WTC11 (cell line): ENCODE results near the gene PBX4. TPM values are rescaled to one million over a fixed set of nuclear protein-coding genes. Genes with fewer than 3 reads are reported as not detected.
A peak's percentile ranks its signal among the peaks of the same experiment; 100 is the strongest.

Source experiments
- ATAC-seq: fragments of 200-7000 bp; cut with Tn5 transposase; 2 replicates; pipeline ENCODE4 v1.10.0; 2021; ENCODE audit warnings: mild to moderate bottlenecking, moderate library complexity
- CTCF ChIA-PET: fragments of 300-600 bp; sonication (Branson Sonifier 250); formaldehyde crosslinking; loops from one replicate; lab custom pipeline; 2021; ENCODE audit warnings: antibody characterized with exemption; lab: Charles Lee
- POLR2A ChIA-PET: fragments of 350-600 bp; sonication (Branson Sonifier 250); formaldehyde crosslinking; loops from one replicate; lab custom pipeline; 2021; ENCODE audit warnings: antibody characterized with exemption; lab: Charles Lee
- DNase-seq: peaks from one replicate; pipeline ENCODE4 v3.0.0; 2021; ENCODE audit warnings: low spot score
- H3K27ac Mint-ChIP-seq: 2 replicates; pipeline ENCODE4 v1.8.0; 2021; ENCODE audit warnings: mixed read lengths
- H3K27me3 Mint-ChIP-seq: 2 replicates; pipeline ENCODE4 v1.8.0; 2021; ENCODE audit warnings: low read depth, mild to moderate bottlenecking, moderate library complexity, mixed read lengths
- H3K36me3 Mint-ChIP-seq: 2 replicates; pipeline ENCODE4 v1.8.0; 2021; ENCODE audit warnings: mixed read lengths
- H3K4me1 Mint-ChIP-seq: 2 replicates; pipeline ENCODE4 v1.8.0; 2022; ENCODE audit warnings: mixed read lengths
- H3K4me3 Mint-ChIP-seq: 2 replicates; pipeline ENCODE4 v1.8.0; 2021; ENCODE audit warnings: mild to moderate bottlenecking, moderate library complexity, mixed read lengths
- H3K9me3 Mint-ChIP-seq: 2 replicates; pipeline ENCODE4 v1.8.0; 2021; ENCODE audit warnings: mixed read lengths
- CREB1 ChIP-seq: sonication (generic); formaldehyde crosslinking; IDR thresholded peaks from 2 replicates; pipeline ENCODE4 v1.8.0; 2023; ENCODE audit warnings: mild to moderate bottlenecking, missing genetic modification reagents
- ELF4 ChIP-seq: sonication (generic); formaldehyde crosslinking; IDR thresholded peaks from 2 replicates; pipeline ENCODE4 v1.8.1; 2022; ENCODE audit warnings: low read depth, mild to moderate bottlenecking, moderate library complexity, missing genetic modification reagents
- EMX1 ChIP-seq: fragments of 250-450 bp; sonication (Bioruptor Pico); IDR thresholded peaks from 2 replicates; pipeline ENCODE4 v1.8.0; 2021; ENCODE audit warnings: mild to moderate bottlenecking
- ESRRA ChIP-seq: sonication (generic); formaldehyde crosslinking; IDR thresholded peaks from 2 replicates; pipeline ENCODE4 v1.8.1; 2022; ENCODE audit warnings: mild to moderate bottlenecking, missing genetic modification reagents, borderline replicate concordance
- GABPB1 ChIP-seq: sonication (generic); formaldehyde crosslinking; IDR thresholded peaks from 2 replicates; pipeline ENCODE4 v1.8.1; 2023; ENCODE audit warnings: mild to moderate bottlenecking, missing genetic modification reagents
- GTF2I ChIP-seq: fragments of 250-450 bp; sonication (Bioruptor Pico); conservative IDR thresholded peaks from 2 replicates; pipeline ENCODE4 v1.4.0; 2021; ENCODE audit warnings: mild to moderate bottlenecking
- MYBL2 ChIP-seq: sonication (generic); formaldehyde crosslinking; IDR thresholded peaks from 2 replicates; pipeline ENCODE4 v1.8.1; 2023; ENCODE audit warnings: mild to moderate bottlenecking, moderate library complexity, missing genetic modification reagents
- NFATC4 ChIP-seq: fragments of 250-450 bp; sonication (Bioruptor Pico); IDR thresholded peaks from 2 replicates; pipeline ENCODE4 v1.9.0; 2021; ENCODE audit warnings: mild to moderate bottlenecking
- RELA ChIP-seq: sonication (generic); formaldehyde crosslinking; IDR thresholded peaks from 2 replicates; pipeline ENCODE4 v1.8.1; 2022; ENCODE audit warnings: missing genetic modification reagents, mild to moderate bottlenecking, borderline replicate concordance
- SMAD3 ChIP-seq: sonication (generic); formaldehyde crosslinking; IDR thresholded peaks from 2 replicates; pipeline ENCODE4 v1.8.0; 2022; ENCODE audit warnings: missing genetic modification reagents, mild to moderate bottlenecking, borderline replicate concordance
- SP1 ChIP-seq: sonication (generic); formaldehyde crosslinking; conservative IDR thresholded peaks from 2 replicates; pipeline ENCODE4 v1.8.1; 2022; ENCODE audit warnings: missing genetic modification reagents
- TCF7 ChIP-seq: sonication (generic); formaldehyde crosslinking; IDR thresholded peaks from 2 replicates; pipeline ENCODE4 v1.8.0; 2022; ENCODE audit warnings: mild to moderate bottlenecking, low read depth, missing genetic modification reagents, moderate library complexity
- ZNF121 ChIP-seq: sonication (generic); formaldehyde crosslinking; IDR thresholded peaks from 2 replicates; pipeline ENCODE4 v1.8.0; 2023; ENCODE audit warnings: missing genetic modification reagents
- total RNA-seq: library from RNA; stranded (reverse); gene quantifications from 3 replicates; pipeline ENCODE4 v1.2.3, GENCODE V29; 2021
- TF ChIP-seq, protein P1 (sequence below): sonication (generic); formaldehyde crosslinking; IDR thresholded peaks from 2 replicates; pipeline ENCODE4 v1.8.1; 2022; ENCODE audit warnings: low read depth, mild to moderate bottlenecking, moderate library complexity, missing genetic modification reagents, borderline replicate concordance
- TF ChIP-seq, protein P2 (sequence below): sonication (generic); formaldehyde crosslinking; IDR thresholded peaks from 2 replicates; pipeline ENCODE4 v1.8.1; 2022; ENCODE audit warnings: mild to moderate bottlenecking, moderate library complexity, missing genetic modification reagents
- TF ChIP-seq, protein P3 (sequence below): sonication (generic); formaldehyde crosslinking; IDR thresholded peaks from 2 replicates; pipeline ENCODE4 v1.8.0; 2022; ENCODE audit warnings: mild to moderate bottlenecking, missing genetic modification reagents
- TF ChIP-seq, protein P4 (sequence below): sonication (generic); formaldehyde crosslinking; conservative IDR thresholded peaks from 2 replicates; pipeline ENCODE4 v1.8.1; 2022; ENCODE audit warnings: mild to moderate bottlenecking, missing genetic modification reagents
- TF ChIP-seq, protein P5 (sequence below): sonication (generic); formaldehyde crosslinking; IDR thresholded peaks from 2 replicates; pipeline ENCODE4 v1.8.0; 2022; ENCODE audit warnings: missing genetic modification reagents
- TF ChIP-seq, protein P6 (sequence below): sonication (generic); formaldehyde crosslinking; IDR thresholded peaks from 2 replicates; pipeline ENCODE4 v1.8.1; 2022; ENCODE audit warnings: low read depth, missing genetic modification reagents, borderline replicate concordance
- TF ChIP-seq, protein P7 (sequence below): sonication (generic); formaldehyde crosslinking; IDR thresholded peaks from 2 replicates; pipeline ENCODE4 v1.8.1; 2022; ENCODE audit warnings: missing genetic modification reagents, borderline replicate concordance
- TF ChIP-seq, protein P8 (sequence below): sonication (generic); formaldehyde crosslinking; IDR thresholded peaks from 2 replicates; pipeline ENCODE4 v1.8.1; 2023; ENCODE audit warnings: mild to moderate bottlenecking, moderate library complexity, missing genetic modification reagents

PBX4 gene
- total RNA-seq, 1 experiment from 2014 or later: 3.2 TPM

DNA sequence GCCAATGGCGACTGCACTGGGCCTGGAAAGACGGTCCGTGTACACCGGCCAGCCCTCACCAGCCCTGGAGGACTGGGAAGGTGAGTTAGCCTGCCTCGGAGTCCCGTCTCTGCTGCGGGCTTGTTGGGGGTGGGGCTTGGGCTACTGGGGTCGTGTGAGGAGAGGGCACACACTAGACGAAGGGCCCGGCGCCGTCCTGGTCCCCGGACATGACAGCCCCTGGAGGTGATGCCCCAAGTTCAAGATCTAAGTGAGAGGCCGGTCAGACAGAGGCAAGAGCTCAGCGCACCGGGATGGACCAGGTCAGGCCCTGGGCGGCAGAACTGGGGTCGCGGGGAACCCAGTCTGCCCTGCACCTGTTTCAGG is 78.8 kb downstream of the PBX4 start:
- peaks cover 36% of the 10 kb centered on the region for H3K27me3 Mint-ChIP-seq
- DNase-seq (peak; percentile 42), ATAC-seq (no peak)
- ChIA-PET CTCF (interaction anchor here (2.0 to 14.4 kb wide), 2 partner anchors 14 to 104 kb away, joined by 10 to 408 read pairs; partner anchors contain the start of gene GMIP), POLR2A (no interaction called here)
- no peaks in the 10 kb centered on the region for H3K36me3 Mint-ChIP-seq
- H3K9me3 Mint-ChIP-seq: no peaks in the 10 kb centered on the region
- no peak overlapping the region for H3K27ac Mint-ChIP-seq
- H3K4me3 Mint-ChIP-seq: no peak overlapping the region
- peaks cover 6% of the 10 kb centered on the region for H3K4me1 Mint-ChIP-seq
- TF ChIP-seq TCF7: no peak
- TF ChIP-seq, protein P1, sequence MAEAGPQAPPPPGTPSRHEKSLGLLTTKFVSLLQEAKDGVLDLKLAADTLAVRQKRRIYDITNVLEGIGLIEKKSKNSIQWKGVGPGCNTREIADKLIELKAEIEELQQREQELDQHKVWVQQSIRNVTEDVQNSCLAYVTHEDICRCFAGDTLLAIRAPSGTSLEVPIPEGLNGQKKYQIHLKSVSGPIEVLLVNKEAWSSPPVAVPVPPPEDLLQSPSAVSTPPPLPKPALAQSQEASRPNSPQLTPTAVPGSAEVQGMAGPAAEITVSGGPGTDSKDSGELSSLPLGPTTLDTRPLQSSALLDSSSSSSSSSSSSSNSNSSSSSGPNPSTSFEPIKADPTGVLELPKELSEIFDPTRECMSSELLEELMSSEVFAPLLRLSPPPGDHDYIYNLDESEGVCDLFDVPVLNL (CRISPR knock-in tag): no peak
- no peak for TF ChIP-seq ESRRA (CRISPR knock-in tag)
- no peak for TF ChIP-seq ELF4 (CRISPR knock-in tag)
- TF ChIP-seq SMAD3: no peak
- TF ChIP-seq, protein P2, sequence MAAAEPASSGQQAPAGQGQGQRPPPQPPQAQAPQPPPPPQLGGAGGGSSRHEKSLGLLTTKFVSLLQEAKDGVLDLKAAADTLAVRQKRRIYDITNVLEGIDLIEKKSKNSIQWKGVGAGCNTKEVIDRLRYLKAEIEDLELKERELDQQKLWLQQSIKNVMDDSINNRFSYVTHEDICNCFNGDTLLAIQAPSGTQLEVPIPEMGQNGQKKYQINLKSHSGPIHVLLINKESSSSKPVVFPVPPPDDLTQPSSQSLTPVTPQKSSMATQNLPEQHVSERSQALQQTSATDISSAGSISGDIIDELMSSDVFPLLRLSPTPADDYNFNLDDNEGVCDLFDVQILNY (CRISPR knock-in tag): no peak
- TF ChIP-seq, protein P3, sequence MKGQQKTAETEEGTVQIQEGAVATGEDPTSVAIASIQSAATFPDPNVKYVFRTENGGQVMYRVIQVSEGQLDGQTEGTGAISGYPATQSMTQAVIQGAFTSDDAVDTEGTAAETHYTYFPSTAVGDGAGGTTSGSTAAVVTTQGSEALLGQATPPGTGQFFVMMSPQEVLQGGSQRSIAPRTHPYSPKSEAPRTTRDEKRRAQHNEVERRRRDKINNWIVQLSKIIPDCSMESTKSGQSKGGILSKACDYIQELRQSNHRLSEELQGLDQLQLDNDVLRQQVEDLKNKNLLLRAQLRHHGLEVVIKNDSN (CRISPR knock-in tag): no peak
- 0 out of 2 replicates have a peak, but pooled peaks have one; percentile 7 for TF ChIP-seq ZNF121 (CRISPR knock-in tag)

DNA sequence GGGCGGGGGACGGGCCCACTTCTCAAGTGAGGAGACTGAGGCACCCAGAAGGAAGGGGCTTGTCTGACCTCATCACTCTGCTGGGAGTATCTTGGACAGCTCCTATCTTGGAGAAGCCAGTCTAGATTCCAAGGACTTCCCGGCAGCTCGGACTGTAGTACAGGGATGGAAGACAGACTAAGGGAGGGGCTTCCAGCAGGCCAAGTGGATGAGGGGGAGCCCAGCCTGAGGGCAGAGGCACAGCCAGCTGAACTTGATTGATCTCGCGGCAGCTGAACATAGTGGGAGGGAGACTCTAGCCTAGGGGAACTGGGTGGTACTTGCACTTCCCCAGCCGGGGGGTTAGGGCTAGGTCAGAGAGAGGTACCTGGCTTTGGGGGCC is 79.7 kb downstream of the PBX4 start:
- H3K27ac Mint-ChIP-seq: no peak overlapping the region
- peaks cover 13% of the 10 kb centered on the region for H3K4me1 Mint-ChIP-seq
- H3K27me3 Mint-ChIP-seq: peaks cover 36% of the 10 kb centered on the region
- ChIA-PET CTCF (interaction anchor here (1.4 to 14.4 kb wide), 2 partner anchors 15 to 105 kb away, joined by 3 to 408 read pairs; partner anchors contain the start of gene GMIP), POLR2A (no interaction called here)
- H3K36me3 Mint-ChIP-seq: no peaks in the 10 kb centered on the region
- H3K4me3 Mint-ChIP-seq: peak overlapping the region; percentile 69
- no peaks in the 10 kb centered on the region for H3K9me3 Mint-ChIP-seq
- ATAC-seq (no peak), DNase-seq (peak; percentile 22)
- TF ChIP-seq, protein P4, sequence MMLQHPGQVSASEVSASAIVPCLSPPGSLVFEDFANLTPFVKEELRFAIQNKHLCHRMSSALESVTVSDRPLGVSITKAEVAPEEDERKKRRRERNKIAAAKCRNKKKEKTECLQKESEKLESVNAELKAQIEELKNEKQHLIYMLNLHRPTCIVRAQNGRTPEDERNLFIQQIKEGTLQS (CRISPR knock-in tag): no peak
- TF ChIP-seq, protein P5, sequence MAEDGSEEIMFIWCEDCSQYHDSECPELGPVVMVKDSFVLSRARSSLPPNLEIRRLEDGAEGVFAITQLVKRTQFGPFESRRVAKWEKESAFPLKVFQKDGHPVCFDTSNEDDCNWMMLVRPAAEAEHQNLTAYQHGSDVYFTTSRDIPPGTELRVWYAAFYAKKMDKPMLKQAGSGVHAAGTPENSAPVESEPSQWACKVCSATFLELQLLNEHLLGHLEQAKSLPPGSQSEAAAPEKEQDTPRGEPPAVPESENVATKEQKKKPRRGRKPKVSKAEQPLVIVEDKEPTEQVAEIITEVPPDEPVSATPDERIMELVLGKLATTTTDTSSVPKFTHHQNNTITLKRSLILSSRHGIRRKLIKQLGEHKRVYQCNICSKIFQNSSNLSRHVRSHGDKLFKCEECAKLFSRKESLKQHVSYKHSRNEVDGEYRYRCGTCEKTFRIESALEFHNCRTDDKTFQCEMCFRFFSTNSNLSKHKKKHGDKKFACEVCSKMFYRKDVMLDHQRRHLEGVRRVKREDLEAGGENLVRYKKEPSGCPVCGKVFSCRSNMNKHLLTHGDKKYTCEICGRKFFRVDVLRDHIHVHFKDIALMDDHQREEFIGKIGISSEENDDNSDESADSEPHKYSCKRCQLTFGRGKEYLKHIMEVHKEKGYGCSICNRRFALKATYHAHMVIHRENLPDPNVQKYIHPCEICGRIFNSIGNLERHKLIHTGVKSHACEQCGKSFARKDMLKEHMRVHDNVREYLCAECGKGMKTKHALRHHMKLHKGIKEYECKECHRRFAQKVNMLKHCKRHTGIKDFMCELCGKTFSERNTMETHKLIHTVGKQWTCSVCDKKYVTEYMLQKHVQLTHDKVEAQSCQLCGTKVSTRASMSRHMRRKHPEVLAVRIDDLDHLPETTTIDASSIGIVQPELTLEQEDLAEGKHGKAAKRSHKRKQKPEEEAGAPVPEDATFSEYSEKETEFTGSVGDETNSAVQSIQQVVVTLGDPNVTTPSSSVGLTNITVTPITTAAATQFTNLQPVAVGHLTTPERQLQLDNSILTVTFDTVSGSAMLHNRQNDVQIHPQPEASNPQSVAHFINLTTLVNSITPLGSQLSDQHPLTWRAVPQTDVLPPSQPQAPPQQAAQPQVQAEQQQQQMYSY (CRISPR knock-in tag): no peak
- TF ChIP-seq, protein P6, sequence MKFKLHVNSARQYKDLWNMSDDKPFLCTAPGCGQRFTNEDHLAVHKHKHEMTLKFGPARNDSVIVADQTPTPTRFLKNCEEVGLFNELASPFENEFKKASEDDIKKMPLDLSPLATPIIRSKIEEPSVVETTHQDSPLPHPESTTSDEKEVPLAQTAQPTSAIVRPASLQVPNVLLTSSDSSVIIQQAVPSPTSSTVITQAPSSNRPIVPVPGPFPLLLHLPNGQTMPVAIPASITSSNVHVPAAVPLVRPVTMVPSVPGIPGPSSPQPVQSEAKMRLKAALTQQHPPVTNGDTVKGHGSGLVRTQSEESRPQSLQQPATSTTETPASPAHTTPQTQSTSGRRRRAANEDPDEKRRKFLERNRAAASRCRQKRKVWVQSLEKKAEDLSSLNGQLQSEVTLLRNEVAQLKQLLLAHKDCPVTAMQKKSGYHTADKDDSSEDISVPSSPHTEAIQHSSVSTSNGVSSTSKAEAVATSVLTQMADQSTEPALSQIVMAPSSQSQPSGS (CRISPR knock-in tag): no peak
- TF ChIP-seq TCF7: no peak
- TF ChIP-seq GTF2I (CRISPR knock-in tag): no peak
- no peak for TF ChIP-seq GABPB1 (CRISPR knock-in tag)
- TF ChIP-seq SP1 (CRISPR knock-in tag): no peak
- TF ChIP-seq ESRRA (CRISPR knock-in tag): no peak
- TF ChIP-seq MYBL2 (CRISPR knock-in tag): no peak
- TF ChIP-seq EMX1: no peak
- no peak for TF ChIP-seq CREB1 (CRISPR knock-in tag)
- TF ChIP-seq NFATC4 (CRISPR knock-in tag): no peak
- TF ChIP-seq, protein P7, sequence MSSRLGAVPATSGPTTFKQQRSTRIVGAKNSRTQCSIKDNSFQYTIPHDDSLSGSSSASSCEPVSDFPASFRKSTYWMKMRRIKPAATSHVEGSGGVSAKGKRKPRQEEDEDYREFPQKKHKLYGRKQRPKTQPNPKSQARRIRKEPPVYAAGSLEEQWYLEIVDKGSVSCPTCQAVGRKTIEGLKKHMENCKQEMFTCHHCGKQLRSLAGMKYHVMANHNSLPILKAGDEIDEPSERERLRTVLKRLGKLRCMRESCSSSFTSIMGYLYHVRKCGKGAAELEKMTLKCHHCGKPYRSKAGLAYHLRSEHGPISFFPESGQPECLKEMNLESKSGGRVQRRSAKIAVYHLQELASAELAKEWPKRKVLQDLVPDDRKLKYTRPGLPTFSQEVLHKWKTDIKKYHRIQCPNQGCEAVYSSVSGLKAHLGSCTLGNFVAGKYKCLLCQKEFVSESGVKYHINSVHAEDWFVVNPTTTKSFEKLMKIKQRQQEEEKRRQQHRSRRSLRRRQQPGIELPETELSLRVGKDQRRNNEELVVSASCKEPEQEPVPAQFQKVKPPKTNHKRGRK (CRISPR knock-in tag): no peak
- TF ChIP-seq, protein P8, sequence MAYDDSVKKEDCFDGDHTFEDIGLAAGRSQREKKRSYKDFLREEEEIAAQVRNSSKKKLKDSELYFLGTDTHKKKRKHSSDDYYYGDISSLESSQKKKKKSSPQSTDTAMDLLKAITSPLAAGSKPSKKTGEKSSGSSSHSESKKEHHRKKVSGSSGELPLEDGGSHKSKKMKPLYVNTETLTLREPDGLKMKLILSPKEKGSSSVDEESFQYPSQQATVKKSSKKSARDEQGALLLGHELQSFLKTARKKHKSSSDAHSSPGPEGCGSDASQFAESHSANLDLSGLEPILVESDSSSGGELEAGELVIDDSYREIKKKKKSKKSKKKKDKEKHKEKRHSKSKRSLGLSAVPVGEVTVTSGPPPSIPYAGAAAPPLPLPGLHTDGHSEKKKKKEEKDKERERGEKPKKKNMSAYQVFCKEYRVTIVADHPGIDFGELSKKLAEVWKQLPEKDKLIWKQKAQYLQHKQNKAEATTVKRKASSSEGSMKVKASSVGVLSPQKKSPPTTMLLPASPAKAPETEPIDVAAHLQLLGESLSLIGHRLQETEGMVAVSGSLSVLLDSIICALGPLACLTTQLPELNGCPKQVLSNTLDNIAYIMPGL: no peak
- TF ChIP-seq RELA (CRISPR knock-in tag): no peak
